HUES6 (cell line): Measurements from ENCODE around the gene PDC.

Experiments used
- H3K27ac ChIP-seq: 2 replicates; pipeline ENCODE4 v1.7.0; 2013; ENCODE audit warnings: low read depth, mild to moderate bottlenecking, low read length, inconsistent platforms
- H3K27me3 ChIP-seq: 2 replicates; pipeline ENCODE4 v1.6.1; 2013; ENCODE audit warnings: low read length; ENCODE audit not compliant: control insufficient read depth, insufficient read depth
- H3K36me3 ChIP-seq: 2 replicates; pipeline ENCODE4 v1.6.1; 2013; ENCODE audit warnings: low read length; ENCODE audit not compliant: control insufficient read depth, insufficient read depth
- H3K4me1 ChIP-seq: 2 replicates; pipeline ENCODE4 v1.6.1; 2013; ENCODE audit warnings: low read length; ENCODE audit not compliant: control insufficient read depth, insufficient read depth
- H3K4me3 ChIP-seq: 2 replicates; pipeline ENCODE4 v1.5.1; 2013; ENCODE audit warnings: low read depth, low read length
- H3K9ac ChIP-seq: one replicate; pipeline ENCODE4 v1.6.1; 2013; ENCODE audit warnings: mild to moderate bottlenecking, low read length
- H3K9me3 ChIP-seq: 2 replicates; pipeline ENCODE4 v1.6.1; 2013; ENCODE audit warnings: low read depth, low read length; ENCODE audit not compliant: control insufficient read depth, insufficient read depth

PDC gene

DNA sequence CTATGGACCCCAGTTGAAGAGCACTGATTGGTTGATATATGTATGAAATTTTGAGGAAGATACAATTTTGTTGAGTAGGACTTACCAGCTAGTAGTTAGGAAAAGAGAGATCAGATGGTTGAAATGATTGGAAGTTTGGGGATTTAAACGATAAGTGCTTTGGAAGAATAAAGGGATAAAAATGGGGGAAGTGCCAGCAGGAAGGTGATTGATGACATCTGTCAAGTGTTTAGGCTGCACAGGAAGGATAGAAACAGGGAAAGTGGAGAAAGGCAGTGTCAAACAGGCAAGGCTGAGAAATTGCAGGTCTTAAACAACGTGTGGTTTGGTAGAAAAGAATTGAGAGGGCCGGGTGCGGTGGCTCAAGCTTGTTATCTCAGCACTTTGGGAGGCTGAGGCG lies 22.3 kb downstream of the PDC start:
- Histone ChIP-seq H3K36me3 (no peaks in the 10 kb centered on the region), H3K27me3 (no peaks in the 10 kb centered on the region), H3K27ac (no peak overlapping the region), H3K9me3 (no peaks in the 10 kb centered on the region), H3K4me3 (no peak overlapping the region), H3K4me1 (peaks cover 6% of the 10 kb centered on the region; the same call in 1 of the 2 replicates), H3K9ac (no peak overlapping the region)

GRCh38 chr1:186435336-186435735 lies 25.6 kb downstream of the PDC start:
- Histone ChIP-seq H3K9me3 (no peaks in the 10 kb centered on the region), H3K27me3 (no peaks in the 10 kb centered on the region), H3K27ac (no peak overlapping the region), H3K4me1 (peaks cover under 1% of the 10 kb centered on the region; the same call in 1 of the 2 replicates), H3K4me3 (no peak overlapping the region), H3K9ac (no peak overlapping the region), H3K36me3 (no peaks in the 10 kb centered on the region)

GRCh38 chr1:186429017-186429416 lies 31.9 kb downstream of the PDC start:
- Histone ChIP-seq H3K4me3 (no peak overlapping the region), H3K9ac (no peak overlapping the region), H3K27ac (no peak overlapping the region), H3K9me3 (no peaks in the 10 kb centered on the region), H3K36me3 (no peaks in the 10 kb centered on the region), H3K27me3 (no peaks in the 10 kb centered on the region), H3K4me1 (no peaks in the 10 kb centered on the region)

DNA sequence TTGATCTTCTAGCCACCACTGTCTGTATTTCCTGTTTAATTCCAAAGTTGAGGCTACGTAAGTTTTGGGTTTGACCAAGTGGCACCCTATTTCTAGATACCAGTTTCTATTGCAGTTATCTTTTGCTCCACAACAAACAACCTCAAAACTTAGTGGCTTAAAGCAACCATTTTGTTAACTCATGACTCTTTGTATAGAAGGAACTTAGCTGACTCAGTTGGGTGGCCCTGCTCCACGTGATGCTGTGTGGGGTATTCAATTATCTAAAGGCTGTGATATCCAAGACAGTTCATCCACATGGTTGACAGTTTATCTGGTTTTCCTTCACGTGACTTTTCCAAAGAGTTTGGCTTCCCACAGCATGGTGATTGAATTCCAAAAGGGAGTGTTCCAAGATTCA lies 34.8 kb downstream of the PDC start:
- H3K9ac ChIP-seq, result no peak overlapping the region
- no peaks in the 10 kb centered on the region for H3K27me3 ChIP-seq
- H3K4me1 ChIP-seq, result no peaks in the 10 kb centered on the region
- H3K4me3 ChIP-seq, result no peak overlapping the region
- H3K9me3 ChIP-seq, result no peaks in the 10 kb centered on the region
- H3K36me3 ChIP-seq, result no peaks in the 10 kb centered on the region
- H3K27ac ChIP-seq, result no peak overlapping the region

DNA sequence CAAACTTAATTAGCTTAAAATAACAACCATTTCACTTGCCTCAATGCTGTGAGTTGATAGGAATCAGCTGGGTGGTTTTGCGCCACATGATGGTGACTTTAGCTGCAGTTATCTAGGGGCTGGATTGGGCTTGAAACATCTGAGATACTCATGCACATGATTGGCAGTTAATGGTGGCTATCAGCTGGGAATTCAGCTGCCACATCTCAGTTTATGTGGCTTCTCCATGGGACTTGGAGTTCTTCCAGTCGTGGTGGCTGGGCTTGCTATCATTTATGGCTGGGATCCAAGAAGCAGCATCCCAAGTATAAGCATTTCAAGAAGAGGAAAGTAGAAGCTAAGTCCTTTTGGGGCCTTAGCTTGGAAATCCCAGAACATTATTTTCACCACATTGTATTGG lies 36.4 kb downstream of the PDC start:
- H3K9ac ChIP-seq, result no peak overlapping the region
- H3K4me3 ChIP-seq, result no peak overlapping the region
- H3K4me1 ChIP-seq, result no peaks in the 10 kb centered on the region
- H3K36me3 ChIP-seq, result peaks cover 7% of the 10 kb centered on the region
- H3K27ac ChIP-seq, result no peak overlapping the region
- H3K27me3 ChIP-seq, result no peaks in the 10 kb centered on the region
- no peaks in the 10 kb centered on the region for H3K9me3 ChIP-seq

- no peak overlapping the region for H3K27ac ChIP-seq
- H3K9me3 ChIP-seq, result no peaks in the 10 kb centered on the region
- no peak overlapping the region for H3K9ac ChIP-seq
- no peaks in the 10 kb centered on the region for H3K27me3 ChIP-seq
- no peak overlapping the region for H3K4me3 ChIP-seq
- H3K4me1 ChIP-seq, result no peaks in the 10 kb centered on the region
- peaks cover 28% of the 10 kb centered on the region for H3K36me3 ChIP-seq
Measured at GRCh38 chr1:186421446-186421845, 39.5 kb downstream of the PDC start.

GRCh38 chr1:186420923-186421322 lies 40.0 kb downstream of the PDC start:
- Histone ChIP-seq H3K27me3 (no peaks in the 10 kb centered on the region), H3K36me3 (peaks cover 28% of the 10 kb centered on the region), H3K4me1 (no peaks in the 10 kb centered on the region), H3K4me3 (no peak overlapping the region), H3K9me3 (no peaks in the 10 kb centered on the region), H3K27ac (no peak overlapping the region), H3K9ac (no peak overlapping the region)

DNA sequence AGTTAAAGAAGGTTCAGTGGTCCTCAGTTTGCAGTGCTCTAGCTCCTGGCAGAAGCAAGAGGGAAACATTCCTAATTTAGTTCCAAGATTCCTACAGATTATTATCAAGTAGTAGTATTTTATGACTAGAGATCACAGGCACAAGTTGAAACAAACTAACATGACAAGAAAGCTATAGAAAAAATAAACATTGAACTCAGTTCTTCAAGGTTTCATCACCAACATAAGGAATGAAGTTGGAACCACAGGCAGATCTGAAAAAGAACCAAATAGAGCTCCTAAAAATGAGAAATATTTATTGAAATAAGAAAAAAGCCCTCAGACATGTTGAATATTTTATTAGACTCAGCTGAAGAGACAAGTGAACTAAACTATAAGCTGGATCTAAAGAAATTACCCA lies 40.6 kb downstream of the PDC start:
- peaks cover 28% of the 10 kb centered on the region for H3K36me3 ChIP-seq
- no peak overlapping the region for H3K27ac ChIP-seq
- no peak overlapping the region for H3K4me3 ChIP-seq

DNA sequence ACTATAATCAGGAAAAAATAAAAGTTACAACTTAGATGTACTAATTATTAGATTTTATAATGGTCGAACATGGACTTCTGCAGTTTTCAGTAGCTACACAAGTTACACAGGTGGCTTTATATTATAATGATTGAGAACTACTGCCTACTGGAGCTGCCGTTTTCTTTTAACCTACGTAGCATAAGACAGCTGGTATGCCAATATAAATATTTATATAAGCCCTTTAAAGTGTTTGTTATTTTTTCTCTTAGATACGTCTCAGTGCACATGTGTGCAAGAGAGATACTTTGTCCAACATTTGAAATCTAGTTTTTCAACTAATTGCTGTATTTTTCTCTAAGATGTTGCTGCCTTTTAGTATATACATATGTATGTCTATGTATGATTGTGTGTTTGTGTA lies 42.4 kb downstream of the PDC start:
- H3K9me3 ChIP-seq, result no peaks in the 10 kb centered on the region
- H3K9ac ChIP-seq, result no peak overlapping the region
- no peak overlapping the region for H3K27ac ChIP-seq
- H3K27me3 ChIP-seq, result no peaks in the 10 kb centered on the region
- H3K4me1 ChIP-seq, result no peaks in the 10 kb centered on the region
- H3K4me3 ChIP-seq, result no peak overlapping the region
- H3K36me3 ChIP-seq, result peaks cover 30% of the 10 kb centered on the region

More for the DNA sequence above, 40.6 kb downstream of the PDC start:
- no peaks in the 10 kb centered on the region for H3K9me3 ChIP-seq
- H3K9ac ChIP-seq, result no peak overlapping the region
- H3K27me3 ChIP-seq, result no peaks in the 10 kb centered on the region
- H3K4me1 ChIP-seq, result no peaks in the 10 kb centered on the region

- H3K4me1 ChIP-seq, result no peaks in the 10 kb centered on the region
- peaks cover 38% of the 10 kb centered on the region for H3K36me3 ChIP-seq
- H3K9me3 ChIP-seq, result no peaks in the 10 kb centered on the region
- H3K27me3 ChIP-seq, result no peaks in the 10 kb centered on the region
- no peak overlapping the region for H3K27ac ChIP-seq
- no peak overlapping the region for H3K4me3 ChIP-seq
- no peak overlapping the region for H3K9ac ChIP-seq
Measured at GRCh38 chr1:186413319-186413718, 47.6 kb downstream of the PDC start.

GRCh38 chr1:186409091-186409490 lies 51.8 kb downstream of the PDC start:
- no peaks in the 10 kb centered on the region for H3K4me1 ChIP-seq
- H3K9me3 ChIP-seq, result no peaks in the 10 kb centered on the region
- peaks cover 57% of the 10 kb centered on the region for H3K36me3 ChIP-seq
- no peak overlapping the region for H3K9ac ChIP-seq
- no peaks in the 10 kb centered on the region for H3K27me3 ChIP-seq
- H3K27ac ChIP-seq, result no peak overlapping the region
- H3K4me3 ChIP-seq, result no peak overlapping the region

DNA sequence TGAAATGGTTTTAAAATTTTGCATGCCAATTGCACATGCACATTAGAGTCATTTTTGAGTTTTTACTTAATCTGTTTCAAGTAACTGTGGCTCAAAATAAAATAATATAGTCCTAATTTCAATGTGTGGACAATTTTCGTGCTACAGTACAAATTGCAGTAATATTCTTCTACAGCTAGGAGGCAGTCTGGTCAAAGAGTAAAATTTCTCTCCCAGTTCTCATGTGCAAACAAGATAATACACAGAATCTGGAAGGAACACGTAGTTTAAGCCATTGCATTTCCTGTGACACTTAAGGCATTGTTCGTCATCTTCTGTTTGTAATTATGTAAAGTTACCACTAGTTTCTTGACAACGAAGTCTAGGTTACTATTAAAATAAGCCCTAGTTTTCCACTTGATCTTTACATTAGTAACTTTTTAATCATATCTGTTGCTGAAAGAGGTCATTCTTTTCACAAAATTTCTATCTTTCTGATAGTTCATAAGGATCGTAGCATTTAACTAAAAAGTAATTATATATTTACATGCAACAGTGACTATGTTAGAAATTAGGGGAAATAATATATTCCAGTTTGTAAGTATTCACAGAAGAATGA lies 56.4 kb downstream of the PDC start:
- peaks cover 46% of the 10 kb centered on the region for H3K36me3 ChIP-seq
- H3K27me3 ChIP-seq, result no peaks in the 10 kb centered on the region
- no peaks in the 10 kb centered on the region for H3K9me3 ChIP-seq
- no peaks in the 10 kb centered on the region for H3K4me1 ChIP-seq
- no peak overlapping the region for H3K27ac ChIP-seq
- H3K4me3 ChIP-seq, result no peak overlapping the region
- H3K9ac ChIP-seq, result no peak overlapping the region
